ENCODE data around the gene GAD1.

DNA sequence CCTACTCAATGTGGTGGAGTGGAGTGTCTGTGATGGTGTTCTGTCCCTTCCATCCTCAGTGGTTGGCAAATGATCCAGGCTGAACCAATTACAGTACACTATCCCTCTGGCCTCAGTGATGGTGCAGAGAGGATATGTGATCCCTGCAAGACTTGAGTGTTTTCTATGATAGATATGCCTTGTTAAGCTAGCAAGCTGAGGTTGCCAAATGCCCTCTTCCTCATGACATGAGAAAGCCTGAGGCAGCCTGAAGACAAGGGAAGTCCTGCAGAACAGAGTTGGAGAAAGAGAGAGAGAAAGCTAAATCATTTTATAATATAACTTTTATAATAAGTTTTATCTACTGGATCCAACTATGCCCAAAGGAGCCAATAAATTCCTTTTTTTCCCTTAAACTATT is 70.8 kb downstream of the GAD1 start:
- TF ChIP-seq, protein P1, sequence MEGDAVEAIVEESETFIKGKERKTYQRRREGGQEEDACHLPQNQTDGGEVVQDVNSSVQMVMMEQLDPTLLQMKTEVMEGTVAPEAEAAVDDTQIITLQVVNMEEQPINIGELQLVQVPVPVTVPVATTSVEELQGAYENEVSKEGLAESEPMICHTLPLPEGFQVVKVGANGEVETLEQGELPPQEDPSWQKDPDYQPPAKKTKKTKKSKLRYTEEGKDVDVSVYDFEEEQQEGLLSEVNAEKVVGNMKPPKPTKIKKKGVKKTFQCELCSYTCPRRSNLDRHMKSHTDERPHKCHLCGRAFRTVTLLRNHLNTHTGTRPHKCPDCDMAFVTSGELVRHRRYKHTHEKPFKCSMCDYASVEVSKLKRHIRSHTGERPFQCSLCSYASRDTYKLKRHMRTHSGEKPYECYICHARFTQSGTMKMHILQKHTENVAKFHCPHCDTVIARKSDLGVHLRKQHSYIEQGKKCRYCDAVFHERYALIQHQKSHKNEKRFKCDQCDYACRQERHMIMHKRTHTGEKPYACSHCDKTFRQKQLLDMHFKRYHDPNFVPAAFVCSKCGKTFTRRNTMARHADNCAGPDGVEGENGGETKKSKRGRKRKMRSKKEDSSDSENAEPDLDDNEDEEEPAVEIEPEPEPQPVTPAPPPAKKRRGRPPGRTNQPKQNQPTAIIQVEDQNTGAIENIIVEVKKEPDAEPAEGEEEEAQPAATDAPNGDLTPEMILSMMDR (conservative IDR thresholded peaks at IDR 0.05; ENCODE audit: low read depth, low read length), result no peak
- TF ChIP-seq EZH2 (IDR thresholded peaks at IDR 0.05; ENCODE audit: borderline replicate concordance, low read depth, low read length, poor library complexity, severe bottlenecking), result no peak

Measured in A673 (cell line).